Measurements from ENCODE around the gene PXMP4.

The PXMP4 gene

GRCh38 chr20:33719989-33720709 is at the start of gene PXMP4:
Gene PXMP4, minus strand, starts transcription at chr20:33720310. Its CDS starts 103 bp downstream, at chr20:33720207.
- peak; percentile 97 for DNase-seq (ENCODE audit: low read depth, low spot score)
- in situ Hi-C loops (cut with HindIII; ENCODE audit: low sequenced_read_pairs): no loop called here
- TF ChIP-seq CTCF (IDR thresholded peaks at IDR 0.05; ENCODE audit: low read depth, low read length): no peak
- H3K4me3 ChIP-seq (ENCODE audit: low read depth, low read length): peak within 1 kb of the TSS; percentile 81

- H3K4me3 ChIP-seq (ENCODE audit: low read depth, low read length): no peak overlapping the region
- in situ Hi-C loops (cut with HindIII; ENCODE audit: low sequenced_read_pairs): no loop called here
- TF ChIP-seq CTCF (IDR thresholded peaks at IDR 0.05; ENCODE audit: low read depth, low read length): no peak
- no peak for DNase-seq (ENCODE audit: low read depth, low spot score)
These were observed 48.9 kb upstream of the PXMP4 start for GRCh38 chr20:33769043-33769442.

- in situ Hi-C loops (cut with HindIII; ENCODE audit: low sequenced_read_pairs): no loop called here
- TF ChIP-seq CTCF (IDR thresholded peaks at IDR 0.05; ENCODE audit: low read depth, low read length): no peak
- H3K4me3 ChIP-seq (ENCODE audit: low read depth, low read length): no peak overlapping the region
- DNase-seq (ENCODE audit: low read depth, low spot score): no peak
These were observed 47.6 kb upstream of the PXMP4 start for GRCh38 chr20:33767777-33768138.

GRCh38 chr20:33766686-33767085 is 46.6 kb upstream of the PXMP4 start:
- in situ Hi-C loops (cut with HindIII; ENCODE audit: low sequenced_read_pairs): no loop called here
- TF ChIP-seq CTCF (IDR thresholded peaks at IDR 0.05; ENCODE audit: low read depth, low read length): no peak
- no peak for DNase-seq (ENCODE audit: low read depth, low spot score)
- H3K4me3 ChIP-seq (ENCODE audit: low read depth, low read length): no peak overlapping the region

- in situ Hi-C loops (cut with HindIII; ENCODE audit: low sequenced_read_pairs): no loop called here
- DNase-seq (ENCODE audit: low read depth, low spot score): no peak
- no peak for TF ChIP-seq CTCF (IDR thresholded peaks at IDR 0.05; ENCODE audit: low read depth, low read length)
- no peak overlapping the region for H3K4me3 ChIP-seq (ENCODE audit: low read depth, low read length)
These were observed 45.5 kb upstream of the PXMP4 start for GRCh38 chr20:33765592-33765991.

GRCh38 chr20:33765099-33765498 is 45.0 kb upstream of the PXMP4 start:
- no peak for DNase-seq (ENCODE audit: low read depth, low spot score)
- H3K4me3 ChIP-seq (ENCODE audit: low read depth, low read length): no peak overlapping the region
- in situ Hi-C loops (cut with HindIII; ENCODE audit: low sequenced_read_pairs): no loop called here
- TF ChIP-seq CTCF (IDR thresholded peaks at IDR 0.05; ENCODE audit: low read depth, low read length): no peak

Measured in astrocyte of the spinal cord (primary cell).